Adipose tissue (tissue), 3 donors: ENCODE results near the gene YWHAE. TPM values are rescaled to one million over a fixed set of nuclear protein-coding genes. Genes with fewer than 3 reads are reported as not detected.
"Not testable (repeated sequence)": the region's sequence is repeated elsewhere in the genome, so short reads cannot be mapped to it uniquely, and the experiment has no call there.

Experiments used
- H3K27ac ChIP-seq: one replicate; pipeline ENCODE4 v1.5.1; 2013; ENCODE audit warnings: low read depth, low read length
- WGBS, 3 donors: extraction: QIAGEN DNeasy Blood & Tissue Kit; methylation state at CpG; one replicate each; pipeline ENCODE4 v1.1.7; 2013; 5-methylcytosine and 5-hydroxymethylcytosine counted together
- polyA plus RNA-seq, 3 donors: library from polyadenylated mRNA; stranded (reverse); fragments of 200-250 nt; gene quantifications; one replicate each; pipeline ENCODE4 v1.2.3, GENCODE V29; 2013
- donor health status: healthy with polysubstance abuse.
- donor health status: Bipolar disorder and iron deficiency.
- donor health status: healthy.

The YWHAE gene
- polyA plus RNA-seq, 3 donors: 176 to 479 (median 340) TPM

DNA sequence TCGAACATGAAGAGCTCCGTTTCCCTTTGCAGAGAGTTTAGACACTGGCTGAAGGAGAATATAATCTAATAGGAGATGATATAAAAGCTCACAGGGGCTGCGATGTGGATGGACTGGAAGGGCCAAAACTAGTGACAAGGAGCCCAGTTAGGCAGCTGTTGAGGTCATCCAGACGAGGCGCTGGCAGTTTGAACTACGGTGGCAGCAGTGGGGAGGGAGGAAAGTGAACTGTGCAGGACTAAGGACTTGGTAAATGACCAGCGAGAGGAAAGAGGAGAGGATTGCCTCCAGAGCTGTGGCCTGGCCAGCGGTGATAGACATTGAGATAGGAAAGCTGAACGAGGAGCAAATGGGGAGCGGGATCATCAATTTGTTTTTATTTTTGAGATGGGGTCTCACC lies 14.6 kb upstream of the YWHAE start:
- WGBS, 3 donors: 82 to 83% (median 83%) methylated on average over 10 of the region's 10 CpGs
- no peak overlapping the region for H3K27ac ChIP-seq

GRCh38 chr17:1414001-1414574 lies 14.1 kb upstream of the YWHAE start:
- H3K27ac ChIP-seq: no peak overlapping the region
- 82 to 90% (median 87%) methylated on average over 9 of the region's 9 CpGs for WGBS, 3 donors

DNA sequence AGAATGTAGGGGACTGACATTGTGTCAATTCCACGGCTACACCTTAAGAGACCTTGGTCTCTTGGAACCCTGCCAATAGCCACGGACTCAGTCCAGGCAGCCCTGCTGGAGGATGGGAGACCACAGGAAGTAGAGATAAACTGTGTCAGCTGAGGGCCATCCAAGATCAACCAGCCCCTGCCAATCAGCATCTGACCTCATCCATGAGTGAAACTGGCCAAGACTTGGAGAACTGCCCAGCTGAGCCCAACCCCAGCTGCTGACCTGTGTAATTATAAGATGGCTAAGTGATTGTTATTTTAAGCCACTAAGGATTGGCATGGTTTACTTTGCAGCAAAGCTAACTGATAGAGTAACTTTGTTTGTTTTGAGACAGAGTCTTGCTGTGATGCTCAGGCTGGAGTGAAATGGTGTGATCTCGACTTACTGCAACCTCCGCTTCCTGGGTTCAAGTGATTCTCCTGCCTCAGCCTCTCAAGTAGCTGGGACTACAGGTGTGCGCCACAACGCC lies 13.3 kb upstream of the YWHAE start:
- 51 to 64% (median 61%) methylated on average over 6 of the region's 6 CpGs for WGBS, 3 donors

GRCh38 chr17:1412185-1413110 lies 12.4 kb upstream of the YWHAE start:
- WGBS, 3 donors: 68 to 76% (median 73%) methylated on average over 27 of the region's 27 CpGs
- no peak overlapping the region for H3K27ac ChIP-seq

More for the DNA sequence above, 13.3 kb upstream of the YWHAE start:
- no peak overlapping the region for H3K27ac ChIP-seq

GRCh38 chr17:1402262-1402586 lies 2.2 kb upstream of the YWHAE start:
- no peak overlapping the region for H3K27ac ChIP-seq
- 73 to 93% (median 76%) methylated on average over 4 of the region's 4 CpGs for WGBS, 3 donors

DNA sequence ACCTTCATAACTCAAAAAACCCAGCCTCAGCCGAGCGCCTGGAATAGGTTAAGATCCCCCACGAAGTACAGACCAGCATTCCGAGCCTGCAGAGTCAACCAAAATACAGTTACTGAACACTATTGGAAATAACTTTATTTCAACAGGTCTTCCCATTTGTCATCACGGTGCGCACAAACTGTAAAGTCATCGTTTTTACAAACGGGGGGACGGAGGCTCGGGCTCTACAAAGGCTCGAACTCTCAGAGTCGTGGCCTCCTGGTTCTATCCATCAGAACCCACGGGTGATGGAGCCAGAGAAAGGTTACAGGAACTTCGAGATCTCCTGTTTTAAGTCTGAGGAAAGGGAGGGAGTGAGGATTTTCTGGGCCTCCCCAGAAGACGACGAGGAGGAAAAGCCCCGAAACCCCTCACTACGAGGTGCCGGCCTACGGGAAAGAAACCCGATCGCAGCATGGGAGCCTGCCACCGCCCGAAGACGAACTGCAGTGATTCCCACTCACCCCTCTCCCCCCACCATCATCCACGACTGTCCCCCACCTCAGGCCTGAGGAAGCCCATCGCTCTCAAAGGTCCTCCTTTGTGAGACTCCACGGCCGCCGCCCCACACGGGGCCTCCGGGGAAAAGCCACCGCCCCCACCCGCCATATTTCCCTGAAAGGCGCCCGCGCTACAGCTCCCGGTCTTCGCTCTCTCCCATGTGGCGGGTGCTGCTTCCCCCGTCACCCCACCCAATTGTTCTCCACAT lies 917 bp downstream of the YWHAE start:
- H3K27ac ChIP-seq: peak overlapping the region; percentile 87
- 1% methylated on average over 41 of the region's 41 CpGs for WGBS, 3 donors

DNA sequence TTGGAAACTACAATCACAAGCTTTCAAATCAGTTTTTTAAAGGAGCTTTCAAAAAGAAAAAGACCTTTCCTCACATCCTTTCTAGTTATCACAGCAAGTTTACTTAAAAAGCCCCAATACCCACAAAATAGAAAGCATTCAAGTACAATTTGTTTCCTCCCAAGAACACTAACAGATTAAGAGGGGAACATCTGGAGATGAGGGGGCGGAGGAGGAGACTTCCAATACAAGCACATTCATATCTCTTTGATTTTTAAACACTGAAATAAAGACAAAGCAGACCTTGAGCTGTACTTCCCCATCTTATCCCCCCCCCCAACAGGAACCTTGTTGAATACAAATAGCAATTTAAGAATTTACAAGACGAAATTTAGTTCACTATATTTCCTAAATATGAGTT lies 2.0 kb downstream of the YWHAE start:
- no peak overlapping the region for H3K27ac ChIP-seq
- WGBS, 3 donors: 6 to 10% (median 6%) methylated on average over 2 of the region's 2 CpGs

DNA sequence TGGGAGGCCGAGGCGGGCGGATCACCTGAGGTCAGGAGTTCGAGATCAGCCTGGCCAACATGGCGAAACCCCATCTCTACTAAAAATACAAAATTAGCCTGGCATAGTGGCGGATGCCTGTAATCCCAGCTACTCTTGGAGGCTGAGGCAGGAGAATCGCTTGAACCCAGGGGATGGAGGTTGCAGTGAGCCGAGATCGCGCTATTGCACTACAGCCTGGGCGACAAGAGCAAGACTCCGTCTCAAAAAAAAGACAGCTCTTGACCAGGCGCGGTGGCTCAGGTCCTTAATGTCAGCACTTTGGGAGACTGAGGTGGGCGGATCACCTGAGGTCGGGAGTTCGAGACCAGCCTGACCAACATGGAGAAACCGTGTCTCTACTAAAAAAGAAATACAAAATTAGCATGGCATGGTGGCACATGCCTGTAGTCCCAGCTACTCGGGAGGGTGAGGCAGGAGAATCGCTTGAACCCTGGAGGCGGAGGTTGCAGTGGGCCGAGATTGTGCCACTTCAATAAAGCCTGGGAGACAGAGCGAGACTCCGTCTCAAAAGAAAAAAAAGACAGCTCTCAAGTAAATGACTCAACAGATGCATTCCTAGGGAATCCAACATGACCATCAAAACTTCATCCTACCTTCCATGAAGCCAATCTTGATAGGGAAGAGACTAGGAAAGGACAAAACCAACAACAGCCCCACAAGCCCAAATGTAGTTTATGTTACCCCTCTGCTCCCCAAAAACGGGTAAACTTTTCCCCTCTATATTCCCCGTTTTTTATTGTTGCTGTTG lies 4.0 kb downstream of the YWHAE start:
- WGBS, 3 donors: 88 to 91% (median 91%) methylated on average over 26 of the region's 26 CpGs
- not testable (repeated sequence) for H3K27ac ChIP-seq

DNA sequence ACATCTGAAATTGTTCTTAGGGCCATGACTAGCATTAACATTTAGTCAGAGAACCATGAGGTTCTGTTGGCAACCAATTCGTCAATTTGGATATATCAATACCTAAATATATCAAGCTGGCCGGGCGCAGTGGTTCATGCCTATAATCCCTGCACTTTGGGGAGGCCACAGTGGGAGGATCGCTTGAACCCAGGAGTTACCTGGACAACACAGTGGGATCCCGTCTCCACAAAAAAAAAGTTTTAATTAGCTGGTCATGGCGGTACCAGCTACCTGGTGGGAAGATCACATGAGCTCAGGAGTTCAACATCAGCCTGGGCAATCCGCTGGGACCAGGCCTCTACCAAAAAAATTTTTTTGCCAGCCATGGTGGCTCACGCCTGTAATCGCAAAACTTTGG lies 8.4 kb downstream of the YWHAE start:
- WGBS, 3 donors: 91 to 95% (median 92%) methylated on average over 9 of the region's 9 CpGs
- H3K27ac ChIP-seq: no peak overlapping the region

GRCh38 chr17:1390432-1391367 lies 9.3 kb downstream of the YWHAE start:
- H3K27ac ChIP-seq: no peak overlapping the region
- WGBS, 3 donors: 10 to 20% (median 17%) methylated on average over 6 of the region's 6 CpGs

DNA sequence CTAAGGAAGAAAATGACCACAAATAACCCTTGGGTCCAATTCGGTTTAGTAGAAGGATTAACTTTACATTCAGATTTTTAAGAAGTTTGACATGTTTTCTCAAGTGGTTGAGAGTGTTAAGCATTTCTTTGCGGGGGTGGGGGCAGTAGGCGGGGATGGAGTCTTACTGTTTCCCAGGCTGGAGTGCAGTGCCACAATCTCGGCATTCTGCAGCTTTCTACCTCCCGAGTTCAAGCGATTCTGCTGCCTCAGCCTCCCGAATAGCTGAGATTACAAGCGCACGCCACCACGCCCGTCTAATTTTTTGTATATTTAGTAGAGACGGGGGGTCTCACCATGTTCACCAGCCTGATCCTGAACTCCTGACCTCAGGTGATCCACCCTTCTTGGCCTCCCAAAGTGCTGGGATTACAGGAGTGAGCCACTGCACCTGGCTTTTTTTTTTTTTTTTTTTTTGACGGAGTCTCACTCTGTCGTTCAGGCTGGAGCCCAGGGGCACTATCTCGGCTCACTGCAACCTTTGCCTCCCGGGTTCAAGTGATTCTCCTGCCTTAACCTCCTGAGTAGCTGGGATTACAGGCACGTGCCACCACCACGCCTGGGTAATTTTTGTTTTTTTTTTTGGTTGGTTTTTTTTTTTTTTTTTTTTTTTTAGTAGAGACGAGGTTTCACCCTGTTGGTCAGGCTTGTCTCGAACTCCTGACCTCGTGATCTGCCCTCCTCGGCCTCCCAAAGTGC lies 12.4 kb downstream of the YWHAE start:
- not testable (repeated sequence) for H3K27ac ChIP-seq
- WGBS, 3 donors: 65 to 75% (median 69%) methylated on average over 21 to 22 of the region's 22 CpGs

GRCh38 chr17:1386675-1387190 lies 13.3 kb downstream of the YWHAE start:
- 72 to 75% (median 75%) methylated on average over 8 of the region's 8 CpGs for WGBS, 3 donors
- H3K27ac ChIP-seq: not testable (repeated sequence)

DNA sequence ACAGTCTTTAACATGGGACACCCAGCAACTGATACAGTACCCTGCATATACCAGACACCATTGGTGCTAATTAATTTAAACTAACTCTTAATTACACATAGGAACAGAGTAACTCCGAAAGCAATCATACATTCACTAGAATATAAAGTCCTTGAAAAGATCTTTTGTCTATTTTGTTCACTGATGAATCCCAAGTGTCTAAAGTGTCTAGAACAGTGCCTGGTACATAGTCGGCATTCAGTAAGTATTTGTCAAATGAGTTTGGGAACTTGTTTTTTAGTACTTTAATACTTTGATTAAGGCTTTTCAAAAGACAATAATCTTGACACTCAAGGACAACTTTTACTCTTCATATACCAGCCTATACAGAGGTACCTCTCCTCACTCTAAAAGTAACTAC lies 13.8 kb downstream of the YWHAE start:
- WGBS, 3 donors: 62 to 81% (median 80%) methylated on average over 2 of the region's 2 CpGs
- H3K27ac ChIP-seq: no peak overlapping the region

DNA sequence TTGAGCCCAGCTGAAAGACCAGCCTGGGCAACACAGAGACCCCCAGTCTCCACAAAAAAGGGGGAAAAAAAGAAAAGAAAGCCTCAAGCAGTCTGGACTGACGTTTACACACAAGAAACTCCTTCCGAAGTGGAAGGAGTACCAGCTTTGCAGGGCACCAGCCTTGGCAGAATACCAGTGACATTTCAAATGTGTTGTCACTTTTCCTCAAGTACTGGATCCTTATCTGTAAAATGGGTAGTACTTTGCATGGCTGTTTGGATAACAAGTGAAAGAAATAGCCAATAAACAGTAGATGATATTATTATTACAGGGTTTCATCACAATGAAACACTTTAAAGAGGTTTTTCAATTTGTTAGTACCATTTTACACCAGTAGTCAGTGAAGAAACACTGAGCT lies 14.2 kb downstream of the YWHAE start:
- H3K27ac ChIP-seq: no peak overlapping the region
- WGBS, 3 donors: 26 to 43% (median 33%) methylated on average over 2 of the region's 2 CpGs

DNA sequence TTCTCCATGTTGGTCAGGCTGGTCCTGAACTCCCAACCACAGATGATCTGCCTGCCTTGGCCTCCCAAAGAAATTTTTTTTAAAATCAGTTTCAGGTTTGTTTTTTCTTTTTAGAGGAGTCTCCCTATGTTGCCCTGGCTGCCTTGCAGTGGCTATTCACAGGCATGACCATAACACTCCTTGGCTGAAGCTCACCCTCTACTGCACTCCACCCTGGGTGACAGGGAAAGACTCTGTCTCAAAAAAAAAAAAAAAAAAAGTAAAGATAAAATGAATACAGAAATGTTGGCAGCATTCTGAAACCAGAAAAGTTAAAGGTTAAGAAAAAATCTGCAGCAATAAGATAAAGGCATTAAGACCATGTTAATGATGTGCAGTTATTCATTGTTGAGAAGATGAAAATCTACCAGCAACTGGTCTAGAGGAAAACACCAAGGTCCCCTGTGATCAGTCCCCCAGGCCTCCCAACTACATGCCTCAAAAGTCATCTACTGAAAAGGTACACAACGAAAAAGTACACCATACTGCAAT lies 15.1 kb downstream of the YWHAE start:
- H3K27ac ChIP-seq: no peak overlapping the region
- WGBS, 3 donors: 4 to 19% (median 18%) methylated on average over 1 of the region's 1 CpG

GRCh38 chr17:1379930-1380313 lies 20.1 kb downstream of the YWHAE start:
- 69 to 81% (median 76%) methylated on average over 10 of the region's 10 CpGs for WGBS, 3 donors
- no peak overlapping the region for H3K27ac ChIP-seq
